Islet precursor cell (in vitro differentiated cells): ENCODE measurements around the gene RAB33A.

Experiments
- DNase-seq: peaks from one replicate; pipeline ENCODE4 v3.0.0-alpha.2; 2018

RAB33A gene

GRCh38 chrX:130171446-130172126 lies at the start of gene RAB33A:
Gene RAB33A, plus strand, starts transcription at chrX:130171962. Its CDS starts 101 bp downstream, at chrX:130172063.
- peak; percentile 69 for DNase-seq

- no peak for DNase-seq
Measured at GRCh38 chrX:130124577-130124976, 47.2 kb upstream of the RAB33A start.

GRCh38 chrX:130125091-130125874 lies 46.5 kb upstream of the RAB33A start:
- peak; percentile 60 for DNase-seq

GRCh38 chrX:130130990-130131389 lies 40.8 kb upstream of the RAB33A start:
- DNase-seq = no peak

GRCh38 chrX:130136496-130136895 lies 35.3 kb upstream of the RAB33A start:
- no peak for DNase-seq

GRCh38 chrX:130136961-130137360 lies 34.8 kb upstream of the RAB33A start:
- DNase-seq = no peak

- no peak for DNase-seq
Measured at GRCh38 chrX:130139474-130140201, 32.1 kb upstream of the RAB33A start.

- DNase-seq = no peak
Measured at GRCh38 chrX:130144509-130144908, 27.3 kb upstream of the RAB33A start.

- no peak for DNase-seq
Measured at GRCh38 chrX:130145123-130145522, 26.6 kb upstream of the RAB33A start.

- no peak for DNase-seq
Measured at GRCh38 chrX:130147631-130148030, 24.1 kb upstream of the RAB33A start.

GRCh38 chrX:130155564-130155963 lies 16.2 kb upstream of the RAB33A start:
- DNase-seq = no peak

- no peak for DNase-seq
Measured at GRCh38 chrX:130158311-130158710, 13.5 kb upstream of the RAB33A start.

GRCh38 chrX:130159776-130160175 lies 12.0 kb upstream of the RAB33A start:
- DNase-seq = no peak

- DNase-seq = no peak
Measured at GRCh38 chrX:130162094-130162735, 9.5 kb upstream of the RAB33A start.

GRCh38 chrX:130163398-130163797 lies 8.4 kb upstream of the RAB33A start:
- DNase-seq = no peak

GRCh38 chrX:130165181-130165702 lies 6.5 kb upstream of the RAB33A start:
- no peak for DNase-seq

GRCh38 chrX:130165703-130166502 lies 5.9 kb upstream of the RAB33A start, which contains the start of gene AIFM1:
Gene AIFM1, minus strand, starts transcription at chrX:130165841. Its CDS starts 185 bp downstream, at chrX:130165656.
- DNase-seq = peak; percentile 97

- no peak for DNase-seq
Measured at GRCh38 chrX:130166503-130166777, 5.3 kb upstream of the RAB33A start.

- DNase-seq = no peak
Measured at GRCh38 chrX:130167040-130167439, 4.7 kb upstream of the RAB33A start.

- DNase-seq = peak; percentile 62
Measured at GRCh38 chrX:130170752-130171445, 863 bp upstream of the RAB33A start.

- DNase-seq = no peak
Measured at GRCh38 chrX:130172127-130172845, 524 bp downstream of the RAB33A start.
